NCI-H748 (cell line): ENCODE measurements around the gene UVRAG.
"Not testable (repeated sequence)": the region's sequence is repeated elsewhere in the genome, so short reads cannot be mapped to it uniquely, and the experiment has no call there.

Experiments
- DNase-seq: peaks from one replicate; lab custom pipeline; 2025; ENCODE audit not compliant: unreplicated experiment; lab: John Stamatoyannopoulos, UW

The UVRAG gene

GRCh38 chr11:75910426-75911145 lies 95.6 kb downstream of the UVRAG start:
- no peak for DNase-seq

- no peak for DNase-seq
Observed at GRCh38 chr11:75911459-75911858, 96.4 kb downstream of the UVRAG start.

- DNase-seq, result no peak
Observed at GRCh38 chr11:75913984-75914383, 99.0 kb downstream of the UVRAG start.

GRCh38 chr11:75916882-75917281 lies 101.9 kb downstream of the UVRAG start:
- DNase-seq, result no peak

- no peak for DNase-seq
Observed at GRCh38 chr11:75918331-75918730, 103.3 kb downstream of the UVRAG start.

GRCh38 chr11:75919525-75919924 lies 104.5 kb downstream of the UVRAG start:
- no peak for DNase-seq

- no peak for DNase-seq
Observed at GRCh38 chr11:75920848-75921247, 105.8 kb downstream of the UVRAG start.

- no peak for DNase-seq
Observed at GRCh38 chr11:75921808-75922207, 106.8 kb downstream of the UVRAG start.

GRCh38 chr11:75924966-75925784 lies 110.2 kb downstream of the UVRAG start:
- DNase-seq, result no peak

GRCh38 chr11:75925785-75926164 lies 110.8 kb downstream of the UVRAG start:
- DNase-seq, result no peak

- no peak for DNase-seq
Observed at GRCh38 chr11:75929706-75930105, 114.7 kb downstream of the UVRAG start.

GRCh38 chr11:75930534-75930933 lies 115.5 kb downstream of the UVRAG start:
- no peak for DNase-seq

GRCh38 chr11:75931124-75931523 lies 116.1 kb downstream of the UVRAG start:
- no peak for DNase-seq

GRCh38 chr11:75933736-75934135 lies 118.7 kb downstream of the UVRAG start:
- not testable (repeated sequence) for DNase-seq

- no peak for DNase-seq
Observed at GRCh38 chr11:75934851-75935250, 119.8 kb downstream of the UVRAG start.

- DNase-seq, result no peak
Observed at GRCh38 chr11:75938543-75938942, 123.5 kb downstream of the UVRAG start.

- DNase-seq, result no peak
Observed at GRCh38 chr11:75939516-75939915, 124.5 kb downstream of the UVRAG start.

GRCh38 chr11:75939992-75940391 lies 125.0 kb downstream of the UVRAG start:
- DNase-seq, result no peak

GRCh38 chr11:75940911-75941310 lies 125.9 kb downstream of the UVRAG start:
- no peak for DNase-seq

- DNase-seq, result no peak
Observed at GRCh38 chr11:75944515-75944914, 129.5 kb downstream of the UVRAG start.

GRCh38 chr11:75945446-75945845 lies 130.4 kb downstream of the UVRAG start:
- DNase-seq, result no peak

GRCh38 chr11:75945947-75946346 lies 130.9 kb downstream of the UVRAG start:
- no peak for DNase-seq
